ENCODE measurements around the gene RAB7B.

GRCh38 chr1:205950280-205950679 is 52.9 kb downstream of the RAB7B start:
- no peak for TF ChIP-seq POLR2A (IDR thresholded peaks at IDR 0.05; ENCODE audit: low read length)
- no peak for TF ChIP-seq GATA1 (IDR thresholded peaks at IDR 0.05; ENCODE audit: low read depth, low read length)
